GM23338 (cell line): ENCODE data around the gene TPH2. TPM values are rescaled to one million over a fixed set of nuclear protein-coding genes. Genes with fewer than 3 reads are reported as not detected.

Experiments
- ATAC-seq: fragments of 200-7000 bp; cut with Tn5 transposase; 3 replicates; pipeline ENCODE4 v1.9.1; 2020
- DNase-seq: peaks from one replicate; pipeline ENCODE4 v3.0.0-alpha.2; 2015; ENCODE audit warnings: low spot score
- H2AFZ ChIP-seq: fragments of 200-600 bp; sonication (generic); 2 replicates; pipeline ENCODE4 v1.8.0; 2016; ENCODE audit warnings: antibody characterized with exemption, mild to moderate bottlenecking, moderate library complexity
- H3F3A ChIP-seq: fragments of 200-600 bp; sonication (generic); replicated peaks from 2 replicates; pipeline ENCODE4 v1.8.0; 2017; ENCODE audit warnings: antibody characterized with exemption, mixed run types, low read depth
- H3K27ac ChIP-seq: fragments of 200-600 bp; sonication (generic); 2 replicates; pipeline ENCODE4 v1.6.1; 2016; ENCODE audit warnings: low read depth
- H3K27me3 ChIP-seq: fragments of 200-600 bp; sonication (generic); 2 replicates; pipeline ENCODE4 v1.8.0; 2016; ENCODE audit warnings: mild to moderate bottlenecking, mixed run types, moderate library complexity; ENCODE audit not compliant: insufficient read depth
- H3K36me3 ChIP-seq: fragments of 200-600 bp; sonication (generic); 2 replicates; pipeline ENCODE4 v1.8.0; 2016; ENCODE audit warnings: mild to moderate bottlenecking; ENCODE audit not compliant: insufficient read depth
- H3K4me1 ChIP-seq: fragments of 200-600 bp; sonication (generic); 2 replicates; pipeline ENCODE4 v1.8.0; 2016; ENCODE audit warnings: mild to moderate bottlenecking, moderate library complexity; ENCODE audit not compliant: insufficient read depth
- H3K4me2 ChIP-seq: fragments of 200-600 bp; sonication (generic); 2 replicates; pipeline ENCODE4 v1.7.1; 2017; ENCODE audit warnings: mixed run types
- H3K4me3 ChIP-seq: fragments of 200-600 bp; sonication (generic); 2 replicates; pipeline ENCODE4 v1.6.1; 2016; ENCODE audit warnings: mixed run types
- H3K79me2 ChIP-seq: fragments of 200-600 bp; sonication (generic); replicated peaks from 2 replicates; pipeline ENCODE4 v1.8.0; 2017; ENCODE audit warnings: mild to moderate bottlenecking; ENCODE audit not compliant: insufficient read depth
- H3K9me2 ChIP-seq: fragments of 200-600 bp; sonication (generic); 2 replicates; pipeline ENCODE4 v1.8.0; 2017; ENCODE audit not compliant: insufficient read depth
- H4K20me1 ChIP-seq: fragments of 200-600 bp; sonication (generic); replicated peaks from 2 replicates; pipeline ENCODE4 v1.8.0; 2017; ENCODE audit warnings: mild to moderate bottlenecking; ENCODE audit not compliant: insufficient read depth
- H3K27ac Mint-ChIP-seq: 2 replicates; pipeline ENCODE4 v1.8.0; 2020; ENCODE audit warnings: inconsistent platforms, mild to moderate bottlenecking, moderate library complexity, mixed read lengths
- H3K27me3 Mint-ChIP-seq: 3 replicates; pipeline ENCODE4 v1.8.0; 2022; ENCODE audit warnings: low read depth, mild to moderate bottlenecking, moderate library complexity, mixed read lengths, inconsistent platforms; ENCODE audit not compliant: insufficient read depth, poor library complexity
- H3K36me3 Mint-ChIP-seq: 3 replicates; pipeline ENCODE4 v1.8.0; 2021; ENCODE audit warnings: low read depth, mild to moderate bottlenecking, inconsistent platforms, moderate library complexity, mixed read lengths
- H3K4me1 Mint-ChIP-seq: 3 replicates; pipeline ENCODE4 v1.8.0; 2020; ENCODE audit warnings: mild to moderate bottlenecking, inconsistent platforms, mixed read lengths
- H3K4me3 Mint-ChIP-seq: 3 replicates; pipeline ENCODE4 v1.8.0; 2021; ENCODE audit warnings: moderate library complexity, mild to moderate bottlenecking, inconsistent platforms, mixed read lengths
- H3K9me3 Mint-ChIP-seq: 3 replicates; pipeline ENCODE4 v1.8.0; 2020; ENCODE audit warnings: moderate library complexity, mild to moderate bottlenecking, inconsistent platforms, mixed read lengths
- CREB1 ChIP-seq: fragments of 250-450 bp; sonication (Bioruptor Pico); IDR thresholded peaks from 2 replicates; pipeline ENCODE4 v1.5.0; 2020; ENCODE audit warnings: low read depth, mild to moderate bottlenecking, moderate library complexity
- EZH2 ChIP-seq: fragments of 200-600 bp; sonication (generic); IDR thresholded peaks from one replicate; pipeline ENCODE4 v1.8.0; 2017; ENCODE audit warnings: antibody characterized with exemption, mild to moderate bottlenecking, low read depth; ENCODE audit not compliant: unreplicated experiment
- EZH2phosphoT487 ChIP-seq: fragments of 200-600 bp; sonication (generic); IDR thresholded peaks from one replicate; pipeline ENCODE4 v1.8.1; 2018; ENCODE audit warnings: antibody characterized with exemption; ENCODE audit not compliant: unreplicated experiment
- JUNB ChIP-seq: IDR thresholded peaks from one replicate; pipeline ENCODE4 v1.6.1; 2016; ENCODE audit warnings: antibody characterized with exemption; ENCODE audit not compliant: unreplicated experiment
- NANOG ChIP-seq: IDR thresholded peaks from 2 replicates; pipeline ENCODE4 v1.6.1; 2016; ENCODE audit warnings: antibody characterized with exemption, borderline replicate concordance
- ZNF114 ChIP-seq: fragments of 250-450 bp; sonication (Bioruptor Pico); IDR thresholded peaks from 2 replicates; pipeline ENCODE4 v1.5.0; 2020; ENCODE audit warnings: mild to moderate bottlenecking, moderate library complexity
- polyA plus RNA-seq: library from polyadenylated mRNA; unstranded; fragments of >200 nt; fragmentation: Nextera tagmentation; extraction: Ambion mirVana; gene quantifications from 2 replicates; pipeline ENCODE4 v1.2.1, GENCODE V29; 2016
- total RNA-seq: library from RNA; depleted of rRNA; stranded (reverse); fragments of >200 nt; shearing (Covaris generic); gene quantifications from 2 replicates; pipeline ENCODE4 v1.2.3, GENCODE V29; 2014
- TF ChIP-seq, protein P1 (sequence below): IDR thresholded peaks from 2 replicates; pipeline ENCODE4 v1.6.1; 2016; ENCODE audit warnings: antibody characterized with exemption
- TF ChIP-seq, protein P2 (sequence below): fragments of 250-450 bp; sonication (Bioruptor Pico); IDR thresholded peaks from 2 replicates; pipeline ENCODE4 v1.5.0; 2020; ENCODE audit warnings: mild to moderate bottlenecking, moderate library complexity

The TPH2 gene
- total and polyA plus RNA-seq, 2 experiments from 2014 or later = 0.94 to 1.4 TPM

DNA sequence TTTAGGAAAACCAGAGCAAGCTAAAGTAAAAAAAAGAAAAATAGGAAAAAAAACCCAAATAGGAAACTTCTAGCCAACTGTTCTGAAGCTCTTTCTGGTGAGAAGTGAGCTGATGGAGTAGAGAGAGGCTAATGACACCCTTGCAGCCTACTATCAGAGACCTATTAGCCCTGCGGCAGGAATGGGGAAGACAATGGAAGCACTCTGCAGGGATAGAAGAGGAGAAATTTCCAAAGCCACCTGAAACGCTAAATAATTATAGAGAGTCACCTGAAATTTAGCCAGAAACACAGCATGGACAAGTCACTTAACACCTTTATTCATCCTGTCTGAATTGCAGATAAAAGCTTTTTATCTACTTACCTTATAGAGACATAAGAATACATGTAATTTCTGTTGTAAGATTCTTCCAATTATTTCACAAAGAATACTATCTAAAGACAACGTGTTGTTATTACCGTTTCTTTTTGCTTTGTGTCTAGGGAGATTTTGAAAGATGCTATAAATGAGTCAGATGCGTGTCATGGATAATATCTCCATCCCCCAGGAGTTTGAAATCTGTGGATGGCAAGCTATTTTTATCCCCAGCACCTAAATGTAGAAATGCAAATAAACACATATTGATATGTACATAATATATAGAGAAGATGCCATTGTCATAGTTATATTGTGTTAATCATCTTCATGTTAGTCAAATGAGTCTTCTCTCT is 138.6 kb downstream of the TPH2 start:
- no peak overlapping the region for H3K27ac Mint-ChIP-seq
- no peaks in the 10 kb centered on the region; the same call in 1 of the 2 replicates for H3K9me2 ChIP-seq
- no peak overlapping the region for H2AFZ ChIP-seq
- no peaks in the 10 kb centered on the region for H3K27me3 Mint-ChIP-seq
- H3K4me3 Mint-ChIP-seq = no peak overlapping the region
- no peaks in the 10 kb centered on the region for H3F3A ChIP-seq
- H3K36me3 Mint-ChIP-seq = no peaks in the 10 kb centered on the region
- H3K27me3 ChIP-seq = no peaks in the 10 kb centered on the region
- no peaks in the 10 kb centered on the region for H3K4me1 ChIP-seq
- DNase-seq (no peak), ATAC-seq (no peak)
- H3K79me2 ChIP-seq = no peaks in the 10 kb centered on the region
- H3K4me3 ChIP-seq = no peak overlapping the region
- TF ChIP-seq NANOG (no peak), ZNF114 (CRISPR knock-in tag) (no peak), JUNB (no peak), EZH2 (no peak), EZH2phosphoT487 (no peak), CREB1 (CRISPR knock-in tag) (no peak)
- TF ChIP-seq, protein P1, sequence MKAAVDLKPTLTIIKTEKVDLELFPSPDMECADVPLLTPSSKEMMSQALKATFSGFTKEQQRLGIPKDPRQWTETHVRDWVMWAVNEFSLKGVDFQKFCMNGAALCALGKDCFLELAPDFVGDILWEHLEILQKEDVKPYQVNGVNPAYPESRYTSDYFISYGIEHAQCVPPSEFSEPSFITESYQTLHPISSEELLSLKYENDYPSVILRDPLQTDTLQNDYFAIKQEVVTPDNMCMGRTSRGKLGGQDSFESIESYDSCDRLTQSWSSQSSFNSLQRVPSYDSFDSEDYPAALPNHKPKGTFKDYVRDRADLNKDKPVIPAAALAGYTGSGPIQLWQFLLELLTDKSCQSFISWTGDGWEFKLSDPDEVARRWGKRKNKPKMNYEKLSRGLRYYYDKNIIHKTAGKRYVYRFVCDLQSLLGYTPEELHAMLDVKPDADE = no peak
- TF ChIP-seq, protein P2, sequence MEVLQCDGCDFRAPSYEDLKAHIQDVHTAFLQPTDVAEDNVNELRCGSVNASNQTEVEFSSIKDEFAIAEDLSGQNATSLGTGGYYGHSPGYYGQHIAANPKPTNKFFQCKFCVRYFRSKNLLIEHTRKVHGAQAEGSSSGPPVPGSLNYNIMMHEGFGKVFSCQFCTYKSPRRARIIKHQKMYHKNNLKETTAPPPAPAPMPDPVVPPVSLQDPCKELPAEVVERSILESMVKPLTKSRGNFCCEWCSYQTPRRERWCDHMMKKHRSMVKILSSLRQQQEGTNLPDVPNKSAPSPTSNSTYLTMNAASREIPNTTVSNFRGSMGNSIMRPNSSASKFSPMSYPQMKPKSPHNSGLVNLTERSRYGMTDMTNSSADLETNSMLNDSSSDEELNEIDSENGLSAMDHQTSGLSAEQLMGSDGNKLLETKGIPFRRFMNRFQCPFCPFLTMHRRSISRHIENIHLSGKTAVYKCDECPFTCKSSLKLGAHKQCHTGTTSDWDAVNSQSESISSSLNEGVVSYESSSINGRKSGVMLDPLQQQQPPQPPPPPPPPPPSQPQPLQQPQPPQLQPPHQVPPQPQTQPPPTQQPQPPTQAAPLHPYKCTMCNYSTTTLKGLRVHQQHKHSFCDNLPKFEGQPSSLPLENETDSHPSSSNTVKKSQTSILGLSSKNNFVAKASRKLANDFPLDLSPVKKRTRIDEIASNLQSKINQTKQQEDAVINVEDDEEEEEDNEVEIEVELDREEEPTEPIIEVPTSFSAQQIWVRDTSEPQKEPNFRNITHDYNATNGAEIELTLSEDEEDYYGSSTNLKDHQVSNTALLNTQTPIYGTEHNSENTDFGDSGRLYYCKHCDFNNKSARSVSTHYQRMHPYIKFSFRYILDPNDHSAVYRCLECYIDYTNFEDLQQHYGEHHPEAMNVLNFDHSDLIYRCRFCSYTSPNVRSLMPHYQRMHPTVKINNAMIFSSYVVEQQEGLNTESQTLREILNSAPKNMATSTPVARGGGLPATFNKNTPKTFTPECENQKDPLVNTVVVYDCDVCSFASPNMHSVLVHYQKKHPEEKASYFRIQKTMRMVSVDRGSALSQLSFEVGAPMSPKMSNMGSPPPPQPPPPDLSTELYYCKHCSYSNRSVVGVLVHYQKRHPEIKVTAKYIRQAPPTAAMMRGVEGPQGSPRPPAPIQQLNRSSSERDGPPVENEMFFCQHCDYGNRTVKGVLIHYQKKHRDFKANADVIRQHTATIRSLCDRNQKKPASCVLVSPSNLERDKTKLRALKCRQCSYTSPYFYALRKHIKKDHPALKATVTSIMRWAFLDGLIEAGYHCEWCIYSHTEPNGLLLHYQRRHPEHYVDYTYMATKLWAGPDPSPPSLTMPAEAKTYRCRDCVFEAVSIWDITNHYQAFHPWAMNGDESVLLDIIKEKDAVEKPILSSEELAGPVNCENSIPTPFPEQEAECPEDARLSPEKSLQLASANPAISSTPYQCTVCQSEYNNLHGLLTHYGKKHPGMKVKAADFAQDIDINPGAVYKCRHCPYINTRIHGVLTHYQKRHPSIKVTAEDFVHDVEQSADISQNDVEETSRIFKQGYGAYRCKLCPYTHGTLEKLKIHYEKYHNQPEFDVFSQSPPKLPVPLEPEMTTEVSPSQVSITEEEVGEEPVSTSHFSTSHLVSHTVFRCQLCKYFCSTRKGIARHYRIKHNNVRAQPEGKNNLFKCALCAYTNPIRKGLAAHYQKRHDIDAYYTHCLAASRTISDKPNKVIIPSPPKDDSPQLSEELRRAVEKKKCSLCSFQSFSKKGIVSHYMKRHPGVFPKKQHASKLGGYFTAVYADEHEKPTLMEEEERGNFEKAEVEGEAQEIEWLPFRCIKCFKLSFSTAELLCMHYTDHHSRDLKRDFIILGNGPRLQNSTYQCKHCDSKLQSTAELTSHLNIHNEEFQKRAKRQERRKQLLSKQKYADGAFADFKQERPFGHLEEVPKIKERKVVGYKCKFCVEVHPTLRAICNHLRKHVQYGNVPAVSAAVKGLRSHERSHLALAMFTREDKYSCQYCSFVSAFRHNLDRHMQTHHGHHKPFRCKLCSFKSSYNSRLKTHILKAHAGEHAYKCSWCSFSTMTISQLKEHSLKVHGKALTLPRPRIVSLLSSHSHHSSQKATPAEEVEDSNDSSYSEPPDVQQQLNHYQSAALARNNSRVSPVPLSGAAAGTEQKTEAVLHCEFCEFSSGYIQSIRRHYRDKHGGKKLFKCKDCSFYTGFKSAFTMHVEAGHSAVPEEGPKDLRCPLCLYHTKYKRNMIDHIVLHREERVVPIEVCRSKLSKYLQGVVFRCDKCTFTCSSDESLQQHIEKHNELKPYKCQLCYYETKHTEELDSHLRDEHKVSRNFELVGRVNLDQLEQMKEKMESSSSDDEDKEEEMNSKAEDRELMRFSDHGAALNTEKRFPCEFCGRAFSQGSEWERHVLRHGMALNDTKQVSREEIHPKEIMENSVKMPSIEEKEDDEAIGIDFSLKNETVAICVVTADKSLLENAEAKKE (CRISPR knock-in tag) = no peak
- H3K36me3 ChIP-seq = no peaks in the 10 kb centered on the region
- H3K9me3 Mint-ChIP-seq = 0 out of 3 replicates have a peak, but pooled peaks cover 3% of the 10 kb centered on the region
- no peaks in the 10 kb centered on the region; the same call in 2 of the 3 replicates for H3K4me1 Mint-ChIP-seq
- H3K4me2 ChIP-seq = no peak overlapping the region
- no peaks in the 10 kb centered on the region for H4K20me1 ChIP-seq
- no peak overlapping the region for H3K27ac ChIP-seq
